ENCODE measurements around the gene LRRC61. TPM values are rescaled to one million over a fixed set of nuclear protein-coding genes. Genes with fewer than 3 reads are reported as not detected.

LRRC61 gene
- total RNA-seq, 1 experiment from 2014 or later = 35.8 TPM

- Histone ChIP-seq H3K27me3 (replicated peaks; ENCODE audit: control insufficient read depth, insufficient read depth, low read length) (no peaks in the 10 kb centered on the region), H3K36me3 (ENCODE audit: control insufficient read depth, insufficient read depth, low read length) (peaks cover 6% of the 10 kb centered on the region; the same call in 1 of the 2 replicates), H3K4me1 (peaks cover 17% of the 10 kb centered on the region), H3K4me3 (ENCODE audit: low read depth, low read length) (peak within 1 kb of the TSS; percentile 91), H3K9me3 (no peaks in the 10 kb centered on the region)
- ChIA-PET POLR2A (interaction anchor here (0.8 to 2.2 kb wide), 5 partner anchors 10 to 43 kb away, joined by 3 to 29 read pairs (median 5); no protein-coding TSS in a partner anchor), CTCF (interaction anchor here (1.3 to 2.8 kb wide), 2 partner anchors 10 to 13 kb away, joined by 3 to 9 read pairs; no protein-coding TSS in a partner anchor)
- Mint-ChIP-seq H3K27me3 (ENCODE audit: insufficient read depth, unreplicated experiment) (no peaks in the 10 kb centered on the region), H3K4me1 (ENCODE audit: low read depth, unreplicated experiment) (peaks cover under 1% of the 10 kb centered on the region), H3K9me3 (ENCODE audit: unreplicated experiment) (no peaks in the 10 kb centered on the region), H3K4me3 (ENCODE audit: unreplicated experiment) (peak within 1 kb of the TSS; percentile 88), H3K27ac (ENCODE audit: unreplicated experiment) (peak within 1 kb of the TSS; percentile 99), H3K36me3 (ENCODE audit: insufficient read depth, unreplicated experiment) (peaks cover 41% of the 10 kb centered on the region)
- BruUV-seq (replicated peaks) = no TSS peak
- TF ChIP-seq CTCF (IDR thresholded peaks at IDR 0.05; ENCODE audit: insufficient read depth in 1 of 2, low read depth in 1 of 2, low read length in 1 of 2, severe bottlenecking in 1 of 2, unreplicated experiment in 1 of 2) = no peak
- intact Hi-C loops (cut with micrococcal nuclease; ENCODE audit: unreplicated experiment) = loop anchor here (1.0 to 2.0 kb wide), 3 partner anchors 37 to 53 kb away; partner anchors contain the start of genes ACTR3C and LRRC61
- DNase-seq = peak; percentile 95 to 96
Measured at GRCh38 chr7:150368096-150368883, 45.1 kb downstream of the LRRC61 start, which contains the start of gene REPIN1. Gene REPIN1, plus strand, starts transcription at chr7:150368822. Its CDS starts 890 bp downstream, at chr7:150369712.

GRCh38 chr7:150368884-150369747 is 46.0 kb downstream of the LRRC61 start:
- Mint-ChIP-seq H3K4me3 (ENCODE audit: unreplicated experiment) (peak overlapping the region; percentile 88), H3K36me3 (ENCODE audit: insufficient read depth, unreplicated experiment) (peaks cover 49% of the 10 kb centered on the region), H3K27ac (ENCODE audit: unreplicated experiment) (peak overlapping the region; percentile 99), H3K27me3 (ENCODE audit: insufficient read depth, unreplicated experiment) (no peaks in the 10 kb centered on the region), H3K4me1 (ENCODE audit: low read depth, unreplicated experiment) (peaks cover 5% of the 10 kb centered on the region), H3K9me3 (ENCODE audit: unreplicated experiment) (no peaks in the 10 kb centered on the region)
- H3K4me1 ChIP-seq = peaks cover 17% of the 10 kb centered on the region
- DNase-seq = peak; percentile 86 to 88
- intact Hi-C loops (cut with micrococcal nuclease; ENCODE audit: unreplicated experiment) = loop anchor here (1.0 to 2.0 kb wide), 4 partner anchors 9 to 52 kb away; partner anchors contain the start of genes ACTR3C and LRRC61
- POLR2A ChIA-PET = interaction anchor here (0.5 to 2.2 kb wide), 7 partner anchors 9 to 44 kb away, joined by 3 to 29 read pairs (median 5); no protein-coding TSS in a partner anchor
- H3K4me3 ChIP-seq (ENCODE audit: low read depth, low read length) = peak overlapping the region; percentile 91
- no peaks in the 10 kb centered on the region for H3K9me3 ChIP-seq
- CTCF ChIA-PET = interaction anchor here (1.1 to 2.8 kb wide), 3 partner anchors 9 to 14 kb away, joined by 3 to 9 read pairs (median 3); no protein-coding TSS in a partner anchor
- BruUV-seq (replicated peaks) = no TSS peak
- no peaks in the 10 kb centered on the region for H3K27me3 ChIP-seq (replicated peaks; ENCODE audit: control insufficient read depth, insufficient read depth, low read length)
- TF ChIP-seq CTCF (IDR thresholded peaks at IDR 0.05; ENCODE audit: insufficient read depth in 1 of 2, low read depth in 1 of 2, low read length in 1 of 2, severe bottlenecking in 1 of 2, unreplicated experiment in 1 of 2) = no peak
- peaks cover 6% of the 10 kb centered on the region; the same call in 1 of the 2 replicates for H3K36me3 ChIP-seq (ENCODE audit: control insufficient read depth, insufficient read depth, low read length)

Measured in Caco-2 (cell line).